HEK293T (cell line): Measurements from ENCODE around the gene ERBB2.

Experiments used
- FOXM1 ChIP-seq: fragments of 450-650 bp; IDR thresholded peaks from 2 replicates; pipeline ENCODE4 v1.6.1; 2017; ENCODE audit warnings: mild to moderate bottlenecking, borderline replicate concordance
- HDGF ChIP-seq: fragments of 450-650 bp; IDR thresholded peaks from 2 replicates; pipeline ENCODE4 v1.6.1; 2017; ENCODE audit warnings: antibody characterized with exemption, borderline replicate concordance

DNA sequence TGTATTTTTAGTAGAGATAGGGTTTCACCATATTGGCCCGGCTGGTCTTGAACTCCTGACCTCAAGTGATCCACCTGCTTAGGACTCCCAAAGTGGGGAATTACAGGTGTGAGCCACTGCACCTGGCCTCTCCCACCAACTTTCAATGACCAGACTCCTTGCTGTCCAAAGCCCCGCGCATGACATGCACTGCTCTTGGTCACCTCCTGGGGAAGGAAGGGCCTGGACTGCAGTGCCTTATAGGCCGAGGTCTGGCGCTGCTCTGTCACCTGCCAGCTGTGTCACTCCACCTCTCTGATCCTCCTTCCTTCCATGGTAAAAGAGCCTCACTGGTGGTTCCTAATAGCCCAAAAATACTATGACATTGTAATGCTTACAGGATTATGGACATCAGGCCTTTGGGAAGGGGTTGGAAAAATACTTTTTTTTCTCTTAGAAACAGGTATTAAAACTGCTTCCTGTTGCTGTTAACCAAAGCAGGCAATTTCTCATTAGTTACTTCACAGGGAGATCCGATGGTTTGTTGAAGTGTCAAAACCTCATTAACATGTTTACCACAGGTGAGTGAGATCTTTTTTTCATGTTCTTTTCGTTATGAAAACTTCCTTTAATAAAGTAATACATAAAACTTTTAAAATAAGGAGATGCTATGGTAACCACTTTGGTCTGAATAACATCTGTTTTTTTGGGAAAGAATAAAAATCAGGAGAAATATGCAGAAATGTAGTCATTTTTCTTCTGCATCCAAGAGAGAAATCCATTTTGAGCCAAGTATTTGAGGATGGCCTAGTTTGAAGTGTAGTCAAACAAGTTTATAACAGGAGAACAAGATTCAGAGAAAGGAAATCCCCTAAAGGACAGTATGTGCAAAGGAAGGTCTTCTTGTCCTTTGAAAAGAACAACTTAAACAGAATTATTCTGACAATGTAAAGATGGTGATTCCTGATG, 73.4 kb downstream of the ERBB2 start:
- TF ChIP-seq FOXM1 (no peak), HDGF (no peak)
